Measurements from ENCODE around the gene PYDC1. TPM values are rescaled to one million over a fixed set of nuclear protein-coding genes. Genes with fewer than 3 reads are reported as not detected.

Gene PYDC1
- total RNA-seq, 4 donors from 2014 or later: not detected

DNA sequence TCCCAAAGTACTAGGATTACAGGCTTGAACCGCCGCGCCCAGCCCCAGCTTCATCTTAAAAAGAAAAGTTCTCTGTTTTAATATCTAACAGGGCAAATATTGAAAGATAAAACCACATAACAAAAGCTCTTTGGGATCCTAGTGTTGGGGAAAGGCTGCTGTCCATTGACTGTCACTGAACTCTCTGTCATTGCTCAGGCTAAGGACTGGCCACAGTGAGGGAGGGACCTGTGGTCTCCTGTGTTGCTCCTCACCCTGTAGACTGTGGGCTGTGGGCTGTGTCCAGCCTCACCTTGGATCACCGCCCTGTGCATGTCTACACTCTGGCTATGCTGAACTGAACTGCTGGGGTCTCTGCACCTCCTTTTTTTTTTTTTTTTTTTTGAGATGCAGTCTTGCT, 11.3 kb upstream of the PYDC1 start:
- Histone ChIP-seq H3K4me3 (no peak overlapping the region), H3K36me3 (no peaks in the 10 kb centered on the region), H3K27me3 (no peaks in the 10 kb centered on the region), H3K4me1 (no peaks in the 10 kb centered on the region), H3K27ac (no peak overlapping the region), H3K9me3 (no peaks in the 10 kb centered on the region)
- in situ Hi-C loops (cut with MboI; ENCODE audit: low pct_ligation_motif_present in 1 of 4, low pct_unique_long_range_greater_than_20kb in 1 of 4, low sequenced_read_pairs in 3 of 4) (no loop called here), intact Hi-C loops (cut with DNase I; ENCODE audit: low total_unique reads) (no loop called here)
- no peak for TF ChIP-seq CTCF (IDR thresholded peaks at IDR 0.05)
- TF ChIP-seq POLR2A (IDR thresholded peaks at IDR 0.05): no peak
- WGBS, 2 donors (ENCODE audit: low coverage in 1 of 2): 95 to 100% methylated on average over 1 to 4 of the region's 4 CpGs
- DNase-seq: no peak

GRCh38 chr16:31225193-31225592, 8.3 kb upstream of the PYDC1 start:
- no peaks in the 10 kb centered on the region for H3K27me3 ChIP-seq
- no peaks in the 10 kb centered on the region for H3K36me3 ChIP-seq
- no peak for DNase-seq
- WGBS, 2 donors (ENCODE audit: low coverage in 1 of 2): 88 to 94% methylated on average over 1 to 3 of the region's 3 CpGs
- H3K9me3 ChIP-seq: no peaks in the 10 kb centered on the region
- H3K4me3 ChIP-seq: no peak overlapping the region
- TF ChIP-seq CTCF (IDR thresholded peaks at IDR 0.05): no peak
- TF ChIP-seq EP300 (IDR thresholded peaks at IDR 0.05; ENCODE audit: low read depth): no peak
- TF ChIP-seq POLR2AphosphoS5 (IDR thresholded peaks at IDR 0.05): no peak
- TF ChIP-seq POLR2A (IDR thresholded peaks at IDR 0.05): no peak
- H3K27ac ChIP-seq: no peak overlapping the region
- intact Hi-C loops (cut with DNase I; ENCODE audit: low total_unique reads) (no loop called here), in situ Hi-C loops (cut with MboI; ENCODE audit: low pct_ligation_motif_present in 1 of 4, low pct_unique_long_range_greater_than_20kb in 1 of 4, low sequenced_read_pairs in 3 of 4) (no loop called here)
- H3K4me1 ChIP-seq: no peaks in the 10 kb centered on the region

- peaks cover 7% of the 10 kb centered on the region for H3K27me3 ChIP-seq
- H3K4me3 ChIP-seq: no peak overlapping the region
- intact Hi-C loops (cut with DNase I; ENCODE audit: low total_unique reads): no loop called here
- no peak for TF ChIP-seq POLR2A (IDR thresholded peaks at IDR 0.05)
- TF ChIP-seq CTCF (IDR thresholded peaks at IDR 0.05): no peak
- no peak for TF ChIP-seq POLR2AphosphoS5 (IDR thresholded peaks at IDR 0.05)
- no peak for TF ChIP-seq EP300 (IDR thresholded peaks at IDR 0.05; ENCODE audit: low read depth)
- no peak for DNase-seq
- WGBS, 2 donors (ENCODE audit: low coverage in 1 of 2): 93% methylated on average over 80 of the region's 80 CpGs; no CpG with 5 or more reads in 1 of the 2 donors
- no peaks in the 10 kb centered on the region for H3K4me1 ChIP-seq
- H3K36me3 ChIP-seq: no peaks in the 10 kb centered on the region
- H3K27ac ChIP-seq: no peak overlapping the region
- in situ Hi-C loops (cut with MboI; ENCODE audit: low pct_ligation_motif_present in 1 of 4, low pct_unique_long_range_greater_than_20kb in 1 of 4, low sequenced_read_pairs in 3 of 4): no loop called here
- no peaks in the 10 kb centered on the region for H3K9me3 ChIP-seq
These were observed 7.4 kb upstream of the PYDC1 start for GRCh38 chr16:31224092-31224955.

- H3K9me3 ChIP-seq: no peaks in the 10 kb centered on the region
- TF ChIP-seq POLR2A (IDR thresholded peaks at IDR 0.05): no peak
- WGBS, 2 donors (ENCODE audit: low coverage in 1 of 2): 82% methylated on average over 4 of the region's 5 CpGs; no CpG with 5 or more reads in 1 of the 2 donors
- H3K4me3 ChIP-seq: no peak overlapping the region
- in situ Hi-C loops (cut with MboI; ENCODE audit: low pct_ligation_motif_present in 1 of 4, low pct_unique_long_range_greater_than_20kb in 1 of 4, low sequenced_read_pairs in 3 of 4) (no loop called here), intact Hi-C loops (cut with DNase I; ENCODE audit: low total_unique reads) (no loop called here)
- DNase-seq: no peak
- no peak overlapping the region for H3K27ac ChIP-seq
- H3K27me3 ChIP-seq: peaks cover 20% of the 10 kb centered on the region
- no peaks in the 10 kb centered on the region for H3K4me1 ChIP-seq
- H3K36me3 ChIP-seq: no peaks in the 10 kb centered on the region
These were observed 6.1 kb upstream of the PYDC1 start for GRCh38 chr16:31223044-31223443.
